Posterior cingulate gyrus (tissue), 11 donors: ENCODE measurements around the gene ARL14EPL.
"Not testable (repeated sequence)": the region's sequence is repeated elsewhere in the genome, so short reads cannot be mapped to it uniquely, and the experiment has no call there.

Experiments
- DNase-seq, 10 donors: peaks; one replicate each; pipeline versions ENCODE4 v3.0.0 to v3.0.0-alpha.2; 2020 to 2021; ENCODE audit warnings: mixed read lengths in 3 of 10
- intact Hi-C: fragments of 100-400 bp; cut with DNase I; formaldehyde crosslinking; loops from one replicate; pipeline ENCODE4 v1.15.1; 2023

ARL14EPL gene

GRCh38 chr5:116045821-116046220 is 13.5 kb downstream of the ARL14EPL start:
- intact Hi-C loops = no loop called here
- no peak for DNase-seq

- intact Hi-C loops = no loop called here
These were observed 14.0 kb downstream of the ARL14EPL start for GRCh38 chr5:116046261-116046660.

DNA sequence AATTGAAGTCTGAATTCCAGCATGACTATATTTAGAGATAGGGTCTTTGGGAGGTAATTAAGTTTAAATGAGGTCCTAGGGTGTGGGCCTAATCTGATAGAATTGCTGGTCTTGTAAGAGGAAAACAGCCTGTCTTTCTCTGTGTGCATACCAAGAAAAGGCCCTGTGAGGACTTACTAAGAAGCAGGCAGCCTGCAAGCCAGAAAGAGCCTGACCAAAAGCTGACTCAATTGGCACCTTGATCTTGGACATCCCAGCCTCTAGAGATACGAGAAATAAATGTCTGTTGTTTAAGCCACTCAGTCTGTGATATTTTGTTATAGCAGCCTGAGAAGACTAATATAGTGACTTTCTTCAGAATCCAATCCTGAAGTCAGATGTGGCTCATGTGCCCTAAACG is 14.6 kb downstream of the ARL14EPL start:
- intact Hi-C loops = no loop called here
- DNase-seq = no peak

More at GRCh38 chr5:116046261-116046660, 14.0 kb downstream of the ARL14EPL start:
- DNase-seq = no peak

- intact Hi-C loops = no loop called here
- DNase-seq = no peak
These were observed 26.2 kb downstream of the ARL14EPL start for GRCh38 chr5:116058346-116058936.

GRCh38 chr5:116062352-116062751 is 30.1 kb downstream of the ARL14EPL start:
- intact Hi-C loops = loop anchor here (1.0 kb wide), 1 partner anchor 431 kb away; no protein-coding TSS in a partner anchor
- DNase-seq = no peak

DNA sequence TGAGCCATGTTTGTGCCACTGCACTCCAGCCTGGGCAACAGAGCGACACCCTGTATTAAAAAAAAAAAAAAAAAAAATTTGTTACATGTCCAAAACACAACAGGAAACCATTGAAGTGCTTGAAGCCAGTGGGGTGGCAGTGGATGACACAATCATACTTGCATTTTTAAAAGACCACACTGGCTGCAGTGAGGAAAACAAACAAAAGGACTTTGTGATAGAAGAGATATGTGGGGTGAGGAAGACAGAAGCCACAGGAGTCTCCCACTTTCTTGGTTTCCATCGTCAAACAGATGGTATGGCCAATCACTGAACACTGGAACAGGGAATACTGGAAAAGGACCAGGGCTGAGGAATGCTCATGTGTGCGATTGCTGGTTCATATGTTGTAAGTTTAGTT is 31.7 kb downstream of the ARL14EPL start:
- intact Hi-C loops = no loop called here
- DNase-seq = no peak

GRCh38 chr5:116068028-116068632 is 35.9 kb downstream of the ARL14EPL start:
- peak in 1 of 10 donors; percentile 22 for DNase-seq
- intact Hi-C loops = loop anchor here (1.0 to 5.0 kb wide), 2 partner anchors 181 to 434 kb away; no protein-coding TSS in a partner anchor

GRCh38 chr5:116071211-116071610 is 38.9 kb downstream of the ARL14EPL start:
- no peak for DNase-seq

GRCh38 chr5:116075191-116075831 is 43.0 kb downstream of the ARL14EPL start:
- DNase-seq = no peak
- intact Hi-C loops = loop anchor here (10.0 kb wide), 1 partner anchor 231 kb away; the partner anchor contains the start of genes AP3S1 and ATG12

More at GRCh38 chr5:116071211-116071610, 38.9 kb downstream of the ARL14EPL start:
- intact Hi-C loops = loop anchor here (10.0 kb wide), 1 partner anchor 226 kb away; the partner anchor contains the start of genes AP3S1 and ATG12

DNA sequence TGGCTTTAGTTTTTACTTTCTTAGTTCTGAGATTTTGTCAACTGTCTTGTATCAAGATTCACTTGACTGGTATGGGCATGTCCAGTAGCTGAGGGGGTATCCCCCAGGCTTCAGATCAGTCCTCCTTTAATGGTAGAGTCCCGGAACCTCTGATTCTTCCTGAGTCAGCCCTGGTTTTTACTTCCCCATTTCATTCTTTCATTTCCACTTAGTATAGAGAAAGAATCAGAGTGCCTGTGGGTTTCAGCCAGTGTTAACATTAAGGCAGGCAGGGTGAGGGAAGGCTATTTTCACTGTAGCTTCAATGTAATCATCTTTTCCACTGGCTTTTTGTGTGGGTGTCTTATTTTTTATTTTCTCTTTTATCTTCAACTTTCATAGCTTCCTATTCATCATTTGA is 44.2 kb downstream of the ARL14EPL start:
- DNase-seq = no peak
- intact Hi-C loops = loop anchor here (10.0 kb wide), 1 partner anchor 232 kb away; the partner anchor contains the start of genes AP3S1 and ATG12

- DNase-seq = no peak
- intact Hi-C loops = loop anchor here (10.0 kb wide), 1 partner anchor 233 kb away; the partner anchor contains the start of genes AP3S1 and ATG12
These were observed 45.9 kb downstream of the ARL14EPL start for GRCh38 chr5:116078199-116078598.

DNA sequence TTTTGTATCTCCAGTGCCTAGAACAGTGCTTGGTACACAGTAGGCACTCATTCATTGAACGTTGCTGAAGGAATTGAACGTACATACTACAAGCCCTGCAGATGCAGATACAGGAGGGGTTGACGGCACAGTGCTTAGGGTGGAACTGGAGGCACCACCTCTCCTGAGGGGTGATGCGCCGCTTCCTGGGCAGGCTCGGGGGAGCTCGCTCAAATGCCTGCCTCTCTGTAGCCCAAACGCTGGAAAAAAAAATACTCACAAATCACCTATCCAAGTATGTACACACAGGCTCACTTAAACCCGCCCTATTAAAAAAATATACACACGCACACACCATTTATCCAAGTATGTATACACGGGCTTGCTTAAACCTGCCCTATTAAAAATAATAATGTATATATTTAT is 52.0 kb downstream of the ARL14EPL start:
- intact Hi-C loops = no loop called here

DNA sequence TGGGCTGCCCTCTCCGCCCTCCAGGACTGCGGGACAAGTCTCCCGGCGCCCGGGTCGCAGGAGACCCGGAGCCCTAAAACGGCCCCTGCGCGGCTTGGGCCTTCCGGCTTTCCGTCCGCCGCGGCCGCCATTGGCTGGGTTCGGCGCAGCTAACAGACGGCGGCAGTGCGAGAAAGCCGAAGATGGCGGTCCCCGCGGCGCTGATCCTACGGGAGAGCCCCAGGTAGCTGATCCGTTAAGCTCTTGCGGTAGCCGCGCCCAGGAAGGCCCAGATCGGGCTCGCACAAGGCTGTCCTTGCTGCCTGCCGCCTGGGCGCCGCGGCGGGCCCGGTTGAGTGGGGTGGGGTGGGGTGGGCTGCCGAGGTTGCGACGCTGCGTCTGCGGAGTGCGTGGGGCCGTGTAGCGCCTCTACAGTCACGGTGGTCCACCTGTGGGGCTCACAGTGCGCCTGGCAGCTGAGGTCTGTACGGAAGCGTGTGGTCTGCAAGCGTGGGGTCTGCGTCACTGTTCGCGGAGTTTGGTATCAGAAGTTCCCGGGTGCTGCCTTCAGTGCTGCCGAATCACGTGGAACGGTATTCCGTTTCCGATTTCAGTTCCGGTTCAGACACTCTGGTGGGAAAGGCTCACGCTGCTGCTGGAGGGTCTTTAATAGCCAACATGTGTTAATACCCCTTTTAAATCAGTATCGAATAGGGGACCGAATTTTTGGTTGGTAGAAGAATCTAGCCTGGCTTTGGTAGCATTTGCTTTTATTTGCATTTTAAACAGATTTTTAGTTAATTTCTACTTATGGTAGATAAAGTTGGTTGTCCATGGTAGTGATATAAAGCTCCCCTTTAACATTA is 52.8 kb downstream of the ARL14EPL start, which contains the start of gene COMMD10:
Gene COMMD10, plus strand, starts transcription at position 155 of the 845 bp plus-strand sequence.
- peak; percentile 70 to 96 (median 80) for DNase-seq
- intact Hi-C loops = no loop called here

More for the DNA sequence above, 52.0 kb downstream of the ARL14EPL start:
- DNase-seq = peak in 3 of 10 donors; percentile 17 to 88 (median 54)

GRCh38 chr5:116086309-116086708 is 54.0 kb downstream of the ARL14EPL start:
- DNase-seq, intact Hi-C loops: not testable (repeated sequence)

GRCh38 chr5:116088062-116088461 is 55.8 kb downstream of the ARL14EPL start:
- intact Hi-C loops = no loop called here
- DNase-seq = no peak

DNA sequence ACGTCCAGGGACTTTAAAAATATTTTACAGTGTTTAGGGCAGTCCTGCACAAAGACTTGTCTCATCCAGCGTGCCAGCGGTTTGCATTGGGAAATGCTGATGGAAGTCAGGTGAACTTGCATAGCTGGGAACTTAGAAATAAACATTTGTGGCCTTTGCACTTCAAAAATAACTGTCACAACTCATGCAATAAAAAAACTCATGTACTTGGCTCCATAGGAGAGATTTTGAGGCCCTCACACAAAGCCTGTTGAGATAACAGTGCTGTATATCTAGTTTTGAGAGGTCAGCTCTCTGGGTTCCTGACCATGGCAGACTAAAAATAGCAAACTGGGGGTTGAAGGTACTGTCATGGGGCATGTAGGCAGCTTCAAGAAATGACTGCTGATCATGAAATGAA is 58.0 kb downstream of the ARL14EPL start:
- DNase-seq = no peak
- intact Hi-C loops = no loop called here

DNA sequence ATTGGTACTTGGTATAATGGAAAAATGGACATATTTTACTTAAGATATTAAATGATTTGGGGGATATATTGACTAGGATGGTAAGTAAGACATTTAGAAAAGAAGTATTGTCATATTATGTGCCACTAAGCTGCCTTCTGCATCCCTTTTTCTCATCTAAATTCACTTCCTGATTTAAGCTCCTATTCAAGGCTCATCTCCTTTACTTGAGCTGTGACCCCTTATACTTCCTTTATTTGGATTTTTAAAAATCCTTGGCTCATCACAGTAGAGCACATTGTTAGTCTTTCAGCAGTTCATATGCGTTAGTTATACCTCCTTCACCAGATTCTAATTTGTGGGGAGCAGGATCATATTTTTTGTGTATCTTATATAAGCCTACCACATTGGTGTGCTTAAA is 59.1 kb downstream of the ARL14EPL start:
- intact Hi-C loops = no loop called here
- DNase-seq = no peak

GRCh38 chr5:116097301-116097700 is 65.0 kb downstream of the ARL14EPL start:
- DNase-seq = no peak
- intact Hi-C loops = no loop called here

GRCh38 chr5:116098998-116099397 is 66.7 kb downstream of the ARL14EPL start:
- intact Hi-C loops = no loop called here
- no peak for DNase-seq

DNA sequence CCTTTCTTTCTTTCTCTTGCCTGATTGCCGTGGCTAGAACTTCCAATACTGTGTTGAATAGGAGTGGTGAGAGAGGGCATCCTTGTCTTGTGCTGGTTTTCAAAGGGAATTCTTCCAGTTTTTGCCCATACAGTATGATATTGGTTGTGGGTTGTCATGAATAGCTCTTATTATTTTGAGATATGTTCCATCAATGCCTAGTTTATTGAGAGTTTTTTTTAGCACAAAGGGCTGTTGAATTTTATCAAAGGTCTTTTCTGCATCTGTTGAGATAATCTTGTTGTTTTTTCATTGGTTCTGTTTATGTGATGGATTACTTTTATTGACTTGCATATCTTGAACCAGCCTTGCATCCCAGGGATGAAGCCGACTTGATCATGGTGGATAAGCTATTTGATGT is 72.7 kb downstream of the ARL14EPL start:
- intact Hi-C loops, DNase-seq: not testable (repeated sequence)
